ENCODE measurements around the gene EVL.

GRCh38 chr14:100109594-100109955 lies 44.4 kb downstream of the EVL start:
- TF ChIP-seq CTCF (IDR thresholded peaks at IDR 0.05; ENCODE audit: low read depth, low read length) (no peak), EZH2phosphoT487 (IDR thresholded peaks at IDR 0.05; ENCODE audit: low read depth) (no peak)
